Endothelial cell of umbilical vein (primary cell): Measurements from ENCODE around the gene GAS7. TPM values are rescaled to one million over a fixed set of nuclear protein-coding genes. Genes with fewer than 3 reads are reported as not detected.

ENCODE experiments used
- BruUV-seq: library from RNA; stranded (reverse); fragments of 400-500 nt; replicated peaks from 2 replicates; lab custom pipeline; 2021; lab: Mats Ljungman, UMichigan
- CTCF ChIA-PET: fragments of 300-600, 350-600 bp; sonication (Branson Sonifier 250); formaldehyde crosslinking; loops from one replicate; lab custom pipeline; 2021; ENCODE audit warnings: antibody characterized with exemption, inconsistent platforms; lab: Charles Lee
- POLR2A ChIA-PET: fragments of 300-600, 350-600 bp; sonication (Branson Sonifier 250); formaldehyde crosslinking; loops from one replicate; lab custom pipeline; 2021; ENCODE audit warnings: antibody characterized with exemption, inconsistent platforms; lab: Charles Lee
- DNase-seq: peaks from one replicate; pipeline ENCODE4 v3.0.0-alpha.2; 2011; ENCODE audit warnings: low read depth, low spot score
- FAIRE-seq: peaks from 2 replicates; lab custom pipeline; 2011; peaks lifted over from hg19 to GRCh38; lab: Jason Lieb, UNC
- H2AFZ ChIP-seq: 2 replicates; pipeline ENCODE4 v1.6.0; 2012; ENCODE audit warnings: low read depth, low read length, control low read depth, inconsistent platforms
- H3K27ac ChIP-seq: 2 replicates; pipeline ENCODE4 v1.5.1; 2011; ENCODE audit warnings: low read depth, mild to moderate bottlenecking, control low read depth, low read length, moderate library complexity; ENCODE audit not compliant: insufficient read depth
- H3K27me3 ChIP-seq, 2 experiments: 2 replicates each; pipeline versions ENCODE4 v1.6.0 to v1.6.1; 2011; ENCODE audit warnings: low read length in 2 of 2, mixed read lengths in 1 of 2; ENCODE audit not compliant: control insufficient read depth in 2 of 2, insufficient read depth in 2 of 2
- H3K36me3 ChIP-seq, 2 experiments: 2 replicates in 1 of 2; 3 replicates in 1 of 2; pipeline ENCODE4 v1.5.1; 2011; ENCODE audit warnings: low read length in 2 of 2, mild to moderate bottlenecking in 1 of 2, moderate library complexity in 1 of 2; ENCODE audit not compliant: control insufficient read depth in 2 of 2, insufficient read depth in 2 of 2; ENCODE audit errors: extremely low read depth in 1 of 2
- H3K4me1 ChIP-seq: 3 replicates; pipeline ENCODE4 v1.5.1; 2011; ENCODE audit warnings: mild to moderate bottlenecking, low read length; ENCODE audit not compliant: control insufficient read depth, insufficient read depth; ENCODE audit errors: extremely low read depth
- H3K4me2 ChIP-seq: 2 replicates; pipeline ENCODE4 v1.6.1; 2011; ENCODE audit warnings: low read length, control low read depth, mixed read lengths; ENCODE audit not compliant: insufficient read depth
- H3K4me3 ChIP-seq, 3 experiments: fragments of 200-600 bp in 1 of 3; sonication (generic), shearing (Covaris generic) in 1 of 3; replicated peaks in 1 of 3; 2 replicates each; pipeline ENCODE4 v1.5.1; 2011 to 2016; ENCODE audit warnings: control low read depth in 3 of 3, low read length in 3 of 3, mild to moderate bottlenecking in 2 of 3, inconsistent platforms in 1 of 3, low read depth in 1 of 3, moderate library complexity in 1 of 3; ENCODE audit not compliant: insufficient read depth in 1 of 3
- H3K79me2 ChIP-seq: 2 replicates; pipeline ENCODE4 v1.6.0; 2012; ENCODE audit warnings: low read length, inconsistent platforms; ENCODE audit not compliant: control insufficient read depth, insufficient read depth
- H3K9ac ChIP-seq: replicated peaks from 2 replicates; pipeline ENCODE3; 2011; ENCODE audit warnings: low read length, control low read depth; ENCODE audit not compliant: insufficient read depth; ENCODE audit errors: extremely low read depth
- H3K9me1 ChIP-seq: replicated peaks from 3 replicates; pipeline ENCODE4 v1.6.0; 2011; ENCODE audit warnings: mild to moderate bottlenecking, low read length; ENCODE audit not compliant: control insufficient read depth, insufficient read depth; ENCODE audit errors: extremely low read depth
- H3K9me3 ChIP-seq: replicated peaks from 2 replicates; pipeline ENCODE4 v1.5.1; 2012; ENCODE audit warnings: low read length, inconsistent platforms; ENCODE audit not compliant: control insufficient read depth, insufficient read depth
- H4K20me1 ChIP-seq: replicated peaks from 2 replicates; pipeline ENCODE3; 2011; ENCODE audit warnings: mild to moderate bottlenecking, low read length; ENCODE audit not compliant: control insufficient read depth, insufficient read depth; ENCODE audit errors: extremely low read depth
- EZH2 ChIP-seq: IDR thresholded peaks from 2 replicates; pipeline ENCODE4 v1.6.1; 2012; ENCODE audit warnings: borderline replicate concordance, low read depth, mild to moderate bottlenecking, moderate library complexity, low read length, inconsistent platforms; ENCODE audit not compliant: severe bottlenecking
- FOS ChIP-seq: IDR thresholded peaks from 2 replicates; pipeline ENCODE4 v1.6.1; 2011; ENCODE audit warnings: mild to moderate bottlenecking, low read length, moderate library complexity, borderline replicate concordance; ENCODE audit not compliant: insufficient read depth
- GATA2 ChIP-seq: IDR thresholded peaks from 2 replicates; pipeline ENCODE4 v1.7.0; 2011; ENCODE audit warnings: low read depth, mild to moderate bottlenecking, moderate library complexity, mixed read lengths, low read length; ENCODE audit not compliant: insufficient read length, insufficient read depth
- JUN ChIP-seq: IDR thresholded peaks from 2 replicates; pipeline ENCODE4 v1.6.1; 2011; ENCODE audit warnings: borderline replicate concordance, low read depth; ENCODE audit not compliant: insufficient read length, insufficient read depth
- MYC ChIP-seq: IDR thresholded peaks from one replicate; pipeline ENCODE4 v1.6.1; 2011; ENCODE audit warnings: mild to moderate bottlenecking, low read depth, low read length
- POLR2A ChIP-seq: IDR thresholded peaks from 2 replicates; pipeline ENCODE4 v1.6.1; 2012; ENCODE audit warnings: low read depth, mild to moderate bottlenecking, control low read depth, low read length
- POLR2AphosphoS5 ChIP-seq: IDR thresholded peaks from 2 replicates; pipeline ENCODE4 v1.6.1; 2012; ENCODE audit warnings: low read depth, mild to moderate bottlenecking, control low read depth, low read length, moderate library complexity; ENCODE audit not compliant: insufficient read depth
- dilution Hi-C: fragments of 300-500 bp; cut with MboI; formaldehyde crosslinking; loops from one replicate; pipeline ENCODE4 v1.15.0; 2019; ENCODE audit warnings: low sequenced_read_pairs; ENCODE audit not compliant: extremely low pct_ligation_motif_present
- intact Hi-C: fragments of 100-400 bp; cut with micrococcal nuclease; formaldehyde crosslinking; loops from one replicate; pipeline ENCODE4 v1.10.0; 2022
- polyA plus RNA-seq, 4 experiments: library from polyadenylated mRNA; depleted of rRNA in 3 of 4; stranded (reverse) in 3 of 4; unstranded in 1 of 4; fragments of >200 nt; gene quantifications; 2 replicates each; pipeline versions ENCODE4 v1.2.1 to v1.2.3, GENCODE V29; 2011 to 2012; ENCODE audit warnings: missing spikeins in 1 of 4
- total RNA-seq: library from RNA; stranded (reverse); gene quantifications from 2 replicates; pipeline ENCODE4 v1.2.3, GENCODE V29; 2021
- TF ChIP-seq, protein P1 (sequence below), 2 donors: IDR thresholded peaks; 1 replicate in 1 of 2; 2 replicates in 1 of 2; pipeline ENCODE4 v1.5.1; 2011; ENCODE audit warnings: low read length in 2 of 2, mild to moderate bottlenecking in 2 of 2, moderate library complexity in 2 of 2, control low read depth in 1 of 2, inconsistent platforms in 1 of 2, low read depth in 1 of 2; ENCODE audit not compliant: insufficient read depth in 1 of 2; ENCODE audit errors: extremely low read depth in 1 of 2
- TF ChIP-seq, protein P2 (sequence below): IDR thresholded peaks from 2 replicates; pipeline ENCODE4 v1.6.1; 2011; ENCODE audit not compliant: insufficient read depth, insufficient read length

The GAS7 gene
- total and polyA plus RNA-seq, 2 donors (not counting 3 experiments of a cell fraction or from before 2014, with no cell fraction given): not detected

DNA sequence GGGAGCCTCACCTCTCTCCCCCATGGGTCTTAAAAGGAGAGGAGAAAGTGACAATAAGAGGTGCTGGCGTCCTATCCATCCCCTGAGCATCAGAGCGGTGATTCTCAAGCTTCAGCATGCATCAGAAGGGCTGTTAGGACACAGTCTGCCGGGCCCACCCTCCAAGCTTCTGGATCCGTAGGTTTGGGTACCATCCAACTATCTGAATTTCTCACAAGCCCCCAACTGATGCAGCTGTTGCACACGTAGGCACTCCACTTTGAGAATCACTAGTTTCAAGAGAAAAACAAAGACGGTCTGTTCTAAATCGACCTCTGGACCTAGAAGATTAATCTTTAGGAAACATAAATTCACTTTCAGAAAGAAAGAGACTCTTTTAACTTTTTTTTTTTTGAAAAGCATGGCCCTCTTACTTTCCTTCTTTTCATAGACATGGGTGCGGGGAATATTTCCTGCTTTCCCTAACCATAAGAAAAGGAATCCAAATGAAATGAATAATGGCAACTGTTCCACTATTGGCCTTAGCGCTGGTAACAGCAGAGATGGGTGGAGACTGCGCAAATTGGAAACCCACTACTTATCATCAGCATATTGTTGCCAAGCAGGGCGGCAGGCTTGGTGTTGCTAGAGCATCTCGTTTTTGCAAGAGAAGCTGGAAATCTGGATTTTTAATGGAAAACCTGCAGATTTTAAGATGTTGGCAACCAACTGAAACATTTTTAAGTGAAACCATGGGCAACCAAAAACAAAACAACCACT, 144.4 kb downstream of the GAS7 start:
- Histone ChIP-seq H3K4me3 (no peak overlapping the region), H4K20me1 (no peaks in the 10 kb centered on the region), H3K9me3 (peaks cover 14% of the 10 kb centered on the region), H2AFZ (no peak overlapping the region), H3K79me2 (no peaks in the 10 kb centered on the region), H3K9ac (no peak overlapping the region), H3K9me1 (no peaks in the 10 kb centered on the region), H3K36me3 (no peaks in the 10 kb centered on the region), H3K27me3 (no peaks in the 10 kb centered on the region), H3K4me1 (no peaks in the 10 kb centered on the region), H3K27ac (no peak overlapping the region), H3K4me2 (no peak overlapping the region)
- BruUV-seq: no TSS peak
- TF ChIP-seq POLR2A (no peak), POLR2AphosphoS5 (no peak), FOS (no peak), EZH2 (no peak), JUN (no peak), GATA2 (no peak), MYC (no peak)
- TF ChIP-seq, protein P1, sequence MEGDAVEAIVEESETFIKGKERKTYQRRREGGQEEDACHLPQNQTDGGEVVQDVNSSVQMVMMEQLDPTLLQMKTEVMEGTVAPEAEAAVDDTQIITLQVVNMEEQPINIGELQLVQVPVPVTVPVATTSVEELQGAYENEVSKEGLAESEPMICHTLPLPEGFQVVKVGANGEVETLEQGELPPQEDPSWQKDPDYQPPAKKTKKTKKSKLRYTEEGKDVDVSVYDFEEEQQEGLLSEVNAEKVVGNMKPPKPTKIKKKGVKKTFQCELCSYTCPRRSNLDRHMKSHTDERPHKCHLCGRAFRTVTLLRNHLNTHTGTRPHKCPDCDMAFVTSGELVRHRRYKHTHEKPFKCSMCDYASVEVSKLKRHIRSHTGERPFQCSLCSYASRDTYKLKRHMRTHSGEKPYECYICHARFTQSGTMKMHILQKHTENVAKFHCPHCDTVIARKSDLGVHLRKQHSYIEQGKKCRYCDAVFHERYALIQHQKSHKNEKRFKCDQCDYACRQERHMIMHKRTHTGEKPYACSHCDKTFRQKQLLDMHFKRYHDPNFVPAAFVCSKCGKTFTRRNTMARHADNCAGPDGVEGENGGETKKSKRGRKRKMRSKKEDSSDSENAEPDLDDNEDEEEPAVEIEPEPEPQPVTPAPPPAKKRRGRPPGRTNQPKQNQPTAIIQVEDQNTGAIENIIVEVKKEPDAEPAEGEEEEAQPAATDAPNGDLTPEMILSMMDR (IDR thresholded peaks at IDR 0.05; ENCODE audit: extremely low read depth in 1 of 2, insufficient read depth in 1 of 2, low read depth in 1 of 2, low read length in 2 of 2): no peak
- TF ChIP-seq, protein P2, sequence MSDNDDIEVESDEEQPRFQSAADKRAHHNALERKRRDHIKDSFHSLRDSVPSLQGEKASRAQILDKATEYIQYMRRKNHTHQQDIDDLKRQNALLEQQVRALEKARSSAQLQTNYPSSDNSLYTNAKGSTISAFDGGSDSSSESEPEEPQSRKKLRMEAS: no peak
- DNase-seq (no peak), FAIRE-seq (no peak)
- intact Hi-C loops: no loop called here
- dilution Hi-C loops: no loop called here
- ChIA-PET POLR2A (no interaction called here), CTCF (no interaction called here)
